Measurements from ENCODE around the gene RBFA.

The RBFA gene

DNA sequence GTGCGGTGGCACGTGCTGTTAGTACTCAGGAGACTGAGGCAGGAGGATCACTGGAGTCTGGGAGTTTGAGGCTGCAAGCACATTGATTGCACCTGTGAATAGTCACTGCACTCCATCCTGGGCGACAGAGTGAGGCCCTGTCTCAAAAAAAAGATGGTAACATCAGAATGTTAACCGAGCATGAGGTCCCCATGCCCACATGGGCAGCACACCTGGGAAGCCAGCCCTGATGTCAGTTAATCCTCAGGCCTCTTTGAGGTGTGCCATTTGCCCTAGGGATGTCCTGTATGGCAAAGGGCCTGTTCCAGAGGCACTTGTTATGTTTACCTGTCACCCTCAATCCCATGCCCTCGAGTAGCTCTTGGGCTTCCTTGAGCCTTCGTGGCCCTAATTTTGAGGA, 16.6 kb downstream of the RBFA start:
- H3K36me3 ChIP-seq (replicated peaks): peaks cover 8% of the 10 kb centered on the region
- in situ Hi-C loops (cut with HindIII; ENCODE audit: low pct_ligation_motif_present, low sequenced_read_pairs): no loop called here

DNA sequence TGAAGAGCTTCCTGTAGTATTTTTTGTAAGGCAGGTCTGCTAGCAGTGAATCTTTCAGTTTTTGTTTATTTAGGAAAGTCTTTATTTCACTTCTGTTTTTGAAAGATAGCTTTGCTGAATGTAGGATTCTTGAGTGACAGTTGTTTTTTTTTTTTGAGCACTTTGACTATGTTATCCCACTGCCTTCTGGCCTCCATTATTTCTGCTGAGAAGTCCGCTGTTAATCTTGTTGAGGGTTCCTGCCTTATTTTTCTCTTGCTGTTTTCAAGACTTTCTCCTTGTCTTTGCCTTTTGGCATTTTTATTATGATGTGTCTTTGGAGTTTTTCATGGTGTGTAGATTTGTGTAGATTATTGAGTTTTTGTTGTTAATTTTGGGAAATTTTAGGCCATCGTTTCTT, 21.9 kb downstream of the RBFA start:
- no peak overlapping the region for H3K4me3 ChIP-seq (ENCODE audit: low read depth, low read length)

More for the DNA sequence above, 16.6 kb downstream of the RBFA start:
- no peaks in the 10 kb centered on the region for H3K27me3 ChIP-seq (replicated peaks)
- H3K27ac ChIP-seq: no peak overlapping the region
- no peak for TF ChIP-seq CTCF (IDR thresholded peaks at IDR 0.05; ENCODE audit: low read depth, low read length, missing control alignments)
- no peak for DNase-seq
- H3K4me3 ChIP-seq (ENCODE audit: low read depth, low read length): no peak overlapping the region

GRCh38 chr18:80059945-80060344, 25.7 kb downstream of the RBFA start:
- Histone ChIP-seq H3K27me3 (replicated peaks) (no peaks in the 10 kb centered on the region), H3K27ac (no peak overlapping the region), H3K36me3 (replicated peaks) (no peaks in the 10 kb centered on the region), H3K4me3 (ENCODE audit: low read depth, low read length) (no peak overlapping the region)
- no peak for DNase-seq
- in situ Hi-C loops (cut with HindIII; ENCODE audit: low pct_ligation_motif_present, low sequenced_read_pairs): no loop called here
- TF ChIP-seq CTCF (IDR thresholded peaks at IDR 0.05; ENCODE audit: low read depth, low read length, missing control alignments): no peak

More for the DNA sequence above, 21.9 kb downstream of the RBFA start:
- DNase-seq: no peak
- no peak for TF ChIP-seq CTCF (IDR thresholded peaks at IDR 0.05; ENCODE audit: low read depth, low read length, missing control alignments)
- no peaks in the 10 kb centered on the region for H3K36me3 ChIP-seq (replicated peaks)
- in situ Hi-C loops (cut with HindIII; ENCODE audit: low pct_ligation_motif_present, low sequenced_read_pairs): no loop called here
- H3K27me3 ChIP-seq (replicated peaks): no peaks in the 10 kb centered on the region
- H3K27ac ChIP-seq: no peak overlapping the region

- no peak for DNase-seq
Measured at GRCh38 chr18:80065705-80066104, 31.5 kb downstream of the RBFA start.

GRCh38 chr18:80067321-80067720, 33.1 kb downstream of the RBFA start:
- DNase-seq: no peak
- no peaks in the 10 kb centered on the region for H3K27me3 ChIP-seq (replicated peaks)
- H3K4me3 ChIP-seq (ENCODE audit: low read depth, low read length): no peak overlapping the region
- no peak for TF ChIP-seq CTCF (IDR thresholded peaks at IDR 0.05; ENCODE audit: low read depth, low read length, missing control alignments)
- no peaks in the 10 kb centered on the region for H3K36me3 ChIP-seq (replicated peaks)
- in situ Hi-C loops (cut with HindIII; ENCODE audit: low pct_ligation_motif_present, low sequenced_read_pairs): no loop called here
- H3K27ac ChIP-seq: no peak overlapping the region

More at GRCh38 chr18:80065705-80066104, 31.5 kb downstream of the RBFA start:
- TF ChIP-seq CTCF (IDR thresholded peaks at IDR 0.05; ENCODE audit: low read depth, low read length, missing control alignments): no peak
- Histone ChIP-seq H3K27ac (no peak overlapping the region), H3K27me3 (replicated peaks) (no peaks in the 10 kb centered on the region), H3K36me3 (replicated peaks) (no peaks in the 10 kb centered on the region), H3K4me3 (ENCODE audit: low read depth, low read length) (no peak overlapping the region)
- in situ Hi-C loops (cut with HindIII; ENCODE audit: low pct_ligation_motif_present, low sequenced_read_pairs): no loop called here

- Histone ChIP-seq H3K4me3 (ENCODE audit: low read depth, low read length) (no peak overlapping the region), H3K27me3 (replicated peaks) (no peaks in the 10 kb centered on the region), H3K27ac (no peak overlapping the region), H3K36me3 (replicated peaks) (no peaks in the 10 kb centered on the region)
- in situ Hi-C loops (cut with HindIII; ENCODE audit: low pct_ligation_motif_present, low sequenced_read_pairs): no loop called here
- TF ChIP-seq CTCF (IDR thresholded peaks at IDR 0.05; ENCODE audit: low read depth, low read length, missing control alignments): no peak
- DNase-seq: no peak
Measured at GRCh38 chr18:80067897-80068296, 33.7 kb downstream of the RBFA start.
